GM12878 (cell line): ENCODE data around the gene HCN3. TPM values are rescaled to one million over a fixed set of nuclear protein-coding genes. Genes with fewer than 3 reads are reported as not detected.

ENCODE experiments used
- BMI1 ChIP-seq: fragments of 450-650 bp; IDR thresholded peaks from 2 replicates; pipeline ENCODE4 v1.6.1; 2016; ENCODE audit warnings: mild to moderate bottlenecking, moderate library complexity, borderline replicate concordance
- BRCA1 ChIP-seq: IDR thresholded peaks from 2 replicates; pipeline ENCODE4 v1.6.1; 2011; ENCODE audit warnings: low read depth, low read length, improper control_type of control experiment
- CBX5 ChIP-seq: sonication (generic); IDR thresholded peaks from 2 replicates; pipeline ENCODE4 v1.6.1; 2016; ENCODE audit warnings: low read depth, moderate library complexity, mild to moderate bottlenecking, inconsistent platforms
- CREM ChIP-seq: IDR thresholded peaks from 2 replicates; pipeline ENCODE4 v1.6.1; 2014; ENCODE audit warnings: antibody characterized with exemption, low read depth
- EED ChIP-seq: sonication (generic); IDR thresholded peaks from 2 replicates; pipeline ENCODE4 v1.6.1; 2016; ENCODE audit warnings: antibody characterized with exemption, low read depth
- FOXK2 ChIP-seq: fragments of 450-650 bp; IDR thresholded peaks from 2 replicates; pipeline ENCODE4 v1.6.1; 2017; ENCODE audit warnings: mild to moderate bottlenecking, moderate library complexity
- LARP7 ChIP-seq: fragments of 450-650 bp; IDR thresholded peaks from 2 replicates; pipeline ENCODE4 v1.6.1; 2017; ENCODE audit warnings: mild to moderate bottlenecking
- NR2F1 ChIP-seq: fragments of 450-650 bp; conservative IDR thresholded peaks from 2 replicates; pipeline ENCODE4 v1.6.1; 2017; ENCODE audit warnings: mild to moderate bottlenecking
- PAX5 ChIP-seq: IDR thresholded peaks from 2 replicates; pipeline ENCODE4 v1.6.1; 2011; ENCODE audit warnings: low read depth, low read length, borderline replicate concordance
- PML ChIP-seq: IDR thresholded peaks from 2 replicates; pipeline ENCODE4 v1.6.1; 2012; ENCODE audit warnings: low read length, inconsistent platforms
- POU2F2 ChIP-seq: IDR thresholded peaks from 3 replicates; pipeline ENCODE4 v1.6.1; 2011; ENCODE audit warnings: low read depth, mild to moderate bottlenecking, low read length, borderline replicate concordance
- RUNX3 ChIP-seq: IDR thresholded peaks from 2 replicates; pipeline ENCODE4 v1.6.1; 2012; ENCODE audit warnings: low read length, inconsistent platforms
- SPI1 ChIP-seq: IDR thresholded peaks from 2 replicates; pipeline ENCODE4 v1.6.1; 2011; ENCODE audit warnings: low read depth, mild to moderate bottlenecking, low read length, moderate library complexity, borderline replicate concordance; ENCODE audit not compliant: insufficient read depth
- ZBED1 ChIP-seq: IDR thresholded peaks from 2 replicates; pipeline ENCODE4 v1.6.1; 2016; ENCODE audit warnings: borderline replicate concordance
- ZNF24 ChIP-seq: fragments of 450-650 bp; IDR thresholded peaks from 2 replicates; pipeline ENCODE4 v1.6.1; 2017; ENCODE audit warnings: antibody characterized with exemption, mild to moderate bottlenecking
- ZSCAN29 ChIP-seq: fragments of 450-650 bp; IDR thresholded peaks from 2 replicates; pipeline ENCODE4 v1.6.1; 2017; ENCODE audit warnings: mild to moderate bottlenecking, moderate library complexity
- polyA plus RNA-seq, 11 experiments: library from polyadenylated mRNA; depleted of rRNA in 4 of 11; unstranded in 6 of 11; stranded (reverse) in 5 of 11; fragments of >200 nt; fragmentation: Nextera tagmentation in 4 of 11; fragmentation: Illumina TruSeq in 1 of 11; extraction: Ambion mirVana in 4 of 11; extraction: Trizol in 1 of 11; gene quantifications; 1 replicate in 1 of 11; 2 replicates in 10 of 11; pipeline versions ENCODE4 v1.2.1 to v1.2.3, GENCODE V29; 2011 to 2016; ENCODE audit warnings: inconsistent platforms in 2 of 11, missing spikeins in 2 of 11, low read depth in 1 of 11
- total RNA-seq, 4 experiments: library from RNA; depleted of rRNA in 3 of 4; stranded (reverse); fragments of >200 nt in 3 of 4; fragmentation: Illumina TruSeq in 1 of 4; extraction: Trizol in 1 of 4; gene quantifications; 2 replicates each; pipeline versions ENCODE4 v1.2.1 to v1.2.3, GENCODE V29; 2013 to 2021
- TF ChIP-seq, protein P1 (sequence below): fragments of 150-350 bp; IDR thresholded peaks from 2 replicates; pipeline ENCODE4 v1.6.1; 2016; ENCODE audit warnings: low read depth, low read length
- TF ChIP-seq, protein P2 (sequence below): IDR thresholded peaks from 2 replicates; pipeline ENCODE4 v1.6.1; 2012; ENCODE audit warnings: mild to moderate bottlenecking, low read depth, low read length
- TF ChIP-seq, protein P3 (sequence below): IDR thresholded peaks from 2 replicates; pipeline ENCODE4 v1.6.1; 2012; ENCODE audit warnings: low read depth, low read length, improper control_type of control experiment
- TF ChIP-seq, protein P4 (sequence below): fragments of 450-650 bp; IDR thresholded peaks from 2 replicates; pipeline ENCODE4 v1.6.1; 2014; ENCODE audit warnings: mild to moderate bottlenecking

The HCN3 gene
- total and polyA plus RNA-seq, 10 of the 15 experiments (the other 5 are each of a cell fraction or from before 2014, with no cell fraction given) = 0.08 to 4.1 (median 1.8) TPM

DNA sequence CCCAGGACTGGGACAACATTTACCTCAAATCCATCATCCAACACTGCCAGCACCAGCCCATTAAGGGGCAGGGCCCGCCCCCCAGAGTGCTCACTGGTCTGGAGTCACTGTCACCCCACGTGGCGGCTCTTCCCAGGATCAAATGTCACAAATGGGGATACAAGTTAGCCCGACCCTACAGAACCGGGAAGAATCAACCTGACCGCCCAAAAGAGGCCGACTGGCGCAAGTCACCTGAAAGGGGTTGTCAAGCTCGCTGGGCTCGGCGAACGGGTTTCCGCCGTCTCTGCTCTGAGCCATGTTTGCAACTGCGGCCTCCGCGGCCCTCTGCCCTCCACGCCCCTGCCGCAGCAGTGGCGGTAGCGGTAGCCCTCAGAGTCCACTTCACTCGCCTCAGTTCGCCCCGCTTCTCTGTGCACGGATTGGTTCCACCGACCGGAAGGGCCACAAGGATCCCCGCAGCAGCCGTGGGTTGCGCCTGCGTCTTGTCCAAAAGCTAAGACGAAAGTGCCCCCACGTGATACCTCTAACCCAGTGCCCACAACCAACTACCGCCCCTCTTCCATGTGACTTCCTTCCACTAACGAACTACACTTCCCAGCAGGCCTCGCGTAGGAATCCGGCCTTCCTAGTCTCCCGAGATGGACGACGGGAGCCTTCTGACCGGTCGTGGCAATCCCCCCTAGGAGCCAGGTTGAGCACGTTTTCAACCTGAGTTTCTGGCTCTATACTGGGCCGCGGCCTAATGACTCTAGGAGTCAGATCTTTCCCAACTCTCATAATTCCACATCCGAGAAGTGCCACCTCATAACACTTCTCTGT is 15.2 kb upstream of the HCN3 start, which contains the start of gene SCAMP3 (continued):
- TF ChIP-seq, protein P1, sequence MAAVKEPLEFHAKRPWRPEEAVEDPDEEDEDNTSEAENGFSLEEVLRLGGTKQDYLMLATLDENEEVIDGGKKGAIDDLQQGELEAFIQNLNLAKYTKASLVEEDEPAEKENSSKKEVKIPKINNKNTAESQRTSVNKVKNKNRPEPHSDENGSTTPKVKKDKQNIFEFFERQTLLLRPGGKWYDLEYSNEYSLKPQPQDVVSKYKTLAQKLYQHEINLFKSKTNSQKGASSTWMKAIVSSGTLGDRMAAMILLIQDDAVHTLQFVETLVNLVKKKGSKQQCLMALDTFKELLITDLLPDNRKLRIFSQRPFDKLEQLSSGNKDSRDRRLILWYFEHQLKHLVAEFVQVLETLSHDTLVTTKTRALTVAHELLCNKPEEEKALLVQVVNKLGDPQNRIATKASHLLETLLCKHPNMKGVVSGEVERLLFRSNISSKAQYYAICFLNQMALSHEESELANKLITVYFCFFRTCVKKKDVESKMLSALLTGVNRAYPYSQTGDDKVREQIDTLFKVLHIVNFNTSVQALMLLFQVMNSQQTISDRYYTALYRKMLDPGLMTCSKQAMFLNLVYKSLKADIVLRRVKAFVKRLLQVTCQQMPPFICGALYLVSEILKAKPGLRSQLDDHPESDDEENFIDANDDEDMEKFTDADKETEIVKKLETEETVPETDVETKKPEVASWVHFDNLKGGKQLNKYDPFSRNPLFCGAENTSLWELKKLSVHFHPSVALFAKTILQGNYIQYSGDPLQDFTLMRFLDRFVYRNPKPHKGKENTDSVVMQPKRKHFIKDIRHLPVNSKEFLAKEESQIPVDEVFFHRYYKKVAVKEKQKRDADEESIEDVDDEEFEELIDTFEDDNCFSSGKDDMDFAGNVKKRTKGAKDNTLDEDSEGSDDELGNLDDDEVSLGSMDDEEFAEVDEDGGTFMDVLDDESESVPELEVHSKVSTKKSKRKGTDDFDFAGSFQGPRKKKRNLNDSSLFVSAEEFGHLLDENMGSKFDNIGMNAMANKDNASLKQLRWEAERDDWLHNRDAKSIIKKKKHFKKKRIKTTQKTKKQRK = no peak
- TF ChIP-seq EED (peak; percentile 45), PAX5 (no peak), BMI1 (peak; percentile 12; the same call in 1 of the 2 replicates), ZSCAN29 (no peak), CREM (peak; percentile 92; the same call in 1 of the 2 replicates), SPI1 (peak; percentile 55; the same call in 1 of the 2 replicates), POU2F2 (peak; percentile 75; the same call in 2 of the 3 replicates), BRCA1 (peak; percentile 71), PML (peak; percentile 94), ZBED1 (peak; percentile 85), LARP7 (no peak; the same call in 1 of the 2 replicates), FOXK2 (peak; percentile 74), RUNX3 (peak; percentile 69), ZNF24 (no peak; the same call in 1 of the 2 replicates), NR2F1 (0 out of 2 replicates have a peak, but pooled peaks have one; percentile 44), CBX5 (no peak)
- TF ChIP-seq, protein P2, sequence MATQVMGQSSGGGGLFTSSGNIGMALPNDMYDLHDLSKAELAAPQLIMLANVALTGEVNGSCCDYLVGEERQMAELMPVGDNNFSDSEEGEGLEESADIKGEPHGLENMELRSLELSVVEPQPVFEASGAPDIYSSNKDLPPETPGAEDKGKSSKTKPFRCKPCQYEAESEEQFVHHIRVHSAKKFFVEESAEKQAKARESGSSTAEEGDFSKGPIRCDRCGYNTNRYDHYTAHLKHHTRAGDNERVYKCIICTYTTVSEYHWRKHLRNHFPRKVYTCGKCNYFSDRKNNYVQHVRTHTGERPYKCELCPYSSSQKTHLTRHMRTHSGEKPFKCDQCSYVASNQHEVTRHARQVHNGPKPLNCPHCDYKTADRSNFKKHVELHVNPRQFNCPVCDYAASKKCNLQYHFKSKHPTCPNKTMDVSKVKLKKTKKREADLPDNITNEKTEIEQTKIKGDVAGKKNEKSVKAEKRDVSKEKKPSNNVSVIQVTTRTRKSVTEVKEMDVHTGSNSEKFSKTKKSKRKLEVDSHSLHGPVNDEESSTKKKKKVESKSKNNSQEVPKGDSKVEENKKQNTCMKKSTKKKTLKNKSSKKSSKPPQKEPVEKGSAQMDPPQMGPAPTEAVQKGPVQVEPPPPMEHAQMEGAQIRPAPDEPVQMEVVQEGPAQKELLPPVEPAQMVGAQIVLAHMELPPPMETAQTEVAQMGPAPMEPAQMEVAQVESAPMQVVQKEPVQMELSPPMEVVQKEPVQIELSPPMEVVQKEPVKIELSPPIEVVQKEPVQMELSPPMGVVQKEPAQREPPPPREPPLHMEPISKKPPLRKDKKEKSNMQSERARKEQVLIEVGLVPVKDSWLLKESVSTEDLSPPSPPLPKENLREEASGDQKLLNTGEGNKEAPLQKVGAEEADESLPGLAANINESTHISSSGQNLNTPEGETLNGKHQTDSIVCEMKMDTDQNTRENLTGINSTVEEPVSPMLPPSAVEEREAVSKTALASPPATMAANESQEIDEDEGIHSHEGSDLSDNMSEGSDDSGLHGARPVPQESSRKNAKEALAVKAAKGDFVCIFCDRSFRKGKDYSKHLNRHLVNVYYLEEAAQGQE = 0 out of 2 replicates have a peak, but pooled peaks have one; percentile 30
- TF ChIP-seq, protein P3, sequence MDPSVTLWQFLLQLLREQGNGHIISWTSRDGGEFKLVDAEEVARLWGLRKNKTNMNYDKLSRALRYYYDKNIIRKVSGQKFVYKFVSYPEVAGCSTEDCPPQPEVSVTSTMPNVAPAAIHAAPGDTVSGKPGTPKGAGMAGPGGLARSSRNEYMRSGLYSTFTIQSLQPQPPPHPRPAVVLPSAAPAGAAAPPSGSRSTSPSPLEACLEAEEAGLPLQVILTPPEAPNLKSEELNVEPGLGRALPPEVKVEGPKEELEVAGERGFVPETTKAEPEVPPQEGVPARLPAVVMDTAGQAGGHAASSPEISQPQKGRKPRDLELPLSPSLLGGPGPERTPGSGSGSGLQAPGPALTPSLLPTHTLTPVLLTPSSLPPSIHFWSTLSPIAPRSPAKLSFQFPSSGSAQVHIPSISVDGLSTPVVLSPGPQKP = peak; percentile 63; the same call in 1 of the 2 replicates
- TF ChIP-seq, protein P4, sequence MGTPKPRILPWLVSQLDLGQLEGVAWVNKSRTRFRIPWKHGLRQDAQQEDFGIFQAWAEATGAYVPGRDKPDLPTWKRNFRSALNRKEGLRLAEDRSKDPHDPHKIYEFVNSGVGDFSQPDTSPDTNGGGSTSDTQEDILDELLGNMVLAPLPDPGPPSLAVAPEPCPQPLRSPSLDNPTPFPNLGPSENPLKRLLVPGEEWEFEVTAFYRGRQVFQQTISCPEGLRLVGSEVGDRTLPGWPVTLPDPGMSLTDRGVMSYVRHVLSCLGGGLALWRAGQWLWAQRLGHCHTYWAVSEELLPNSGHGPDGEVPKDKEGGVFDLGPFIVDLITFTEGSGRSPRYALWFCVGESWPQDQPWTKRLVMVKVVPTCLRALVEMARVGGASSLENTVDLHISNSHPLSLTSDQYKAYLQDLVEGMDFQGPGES = peak; percentile 42; the same call in 1 of the 2 replicates
